DND-41 (cell line): ENCODE measurements around the gene CAPSL.

Source experiments
- ATAC-seq: fragments of 200-7000 bp; cut with Tn5 transposase; 3 replicates; pipeline ENCODE4 v1.9.1; 2021; ENCODE audit warnings: low read depth; ENCODE audit not compliant: insufficient read depth
- DNase-seq: peaks from one replicate; pipeline ENCODE4 v3.0.0-alpha.2; 2020
- H2AFZ ChIP-seq: 2 replicates; pipeline ENCODE4 v1.6.0; 2012; ENCODE audit warnings: low read depth, low read length
- H3K27ac ChIP-seq: 2 replicates; pipeline ENCODE4 v1.5.1; 2012; ENCODE audit warnings: low read length, inconsistent platforms
- H3K27me3 ChIP-seq: fragments of 200-600 bp; sonication (generic); 2 replicates; pipeline ENCODE4 v1.6.0; 2012; ENCODE audit warnings: low read length, mild to moderate bottlenecking, inconsistent platforms; ENCODE audit not compliant: insufficient read depth, poor library complexity
- H3K36me3 ChIP-seq: 2 replicates; pipeline ENCODE4 v1.5.1; 2012; ENCODE audit warnings: low read length, inconsistent platforms; ENCODE audit not compliant: insufficient read depth
- H3K4me1 ChIP-seq: 2 replicates; pipeline ENCODE4 v1.5.1; 2012; ENCODE audit warnings: mild to moderate bottlenecking, low read length; ENCODE audit not compliant: insufficient read depth
- H3K4me2 ChIP-seq: 2 replicates; pipeline ENCODE4 v1.6.0; 2012; ENCODE audit warnings: mild to moderate bottlenecking, moderate library complexity, low read length, inconsistent platforms; ENCODE audit not compliant: insufficient read depth
- H3K4me3 ChIP-seq, 2 experiments: fragments of 200-600 bp in 1 of 2; shearing (Covaris generic) in 1 of 2; 2 replicates each; pipeline ENCODE4 v1.5.1; 2012 to 2016; ENCODE audit warnings: inconsistent platforms in 2 of 2, low read length in 2 of 2, mild to moderate bottlenecking in 2 of 2, low read depth in 1 of 2, moderate library complexity in 1 of 2
- H3K79me2 ChIP-seq: 2 replicates; pipeline ENCODE4 v1.6.0; 2012; ENCODE audit warnings: low read length, inconsistent platforms; ENCODE audit not compliant: insufficient read depth
- H3K9ac ChIP-seq: 2 replicates; pipeline ENCODE4 v1.6.0; 2012; ENCODE audit warnings: low read depth, mild to moderate bottlenecking, inconsistent platforms, low read length, moderate library complexity
- H3K9me3 ChIP-seq: 2 replicates; pipeline ENCODE4 v1.5.1; 2012; ENCODE audit warnings: low read length, moderate library complexity, mild to moderate bottlenecking, inconsistent platforms; ENCODE audit not compliant: insufficient read depth, severe bottlenecking
- H4K20me1 ChIP-seq: 2 replicates; pipeline ENCODE4 v1.6.0; 2012; ENCODE audit warnings: low read length; ENCODE audit not compliant: insufficient read depth
- EZH2 ChIP-seq: IDR thresholded peaks from 3 replicates; pipeline ENCODE4 v1.6.1; 2012; ENCODE audit warnings: borderline replicate concordance, low read depth, mild to moderate bottlenecking, moderate library complexity, low read length, inconsistent platforms; ENCODE audit not compliant: severe bottlenecking
- TF ChIP-seq, protein P1 (sequence below): IDR thresholded peaks from 2 replicates; pipeline ENCODE4 v1.5.1; 2012; ENCODE audit warnings: borderline replicate concordance, low read length, moderate library complexity, mild to moderate bottlenecking; ENCODE audit not compliant: poor library complexity, severe bottlenecking; ENCODE audit errors: extremely low read depth

Gene CAPSL

DNA sequence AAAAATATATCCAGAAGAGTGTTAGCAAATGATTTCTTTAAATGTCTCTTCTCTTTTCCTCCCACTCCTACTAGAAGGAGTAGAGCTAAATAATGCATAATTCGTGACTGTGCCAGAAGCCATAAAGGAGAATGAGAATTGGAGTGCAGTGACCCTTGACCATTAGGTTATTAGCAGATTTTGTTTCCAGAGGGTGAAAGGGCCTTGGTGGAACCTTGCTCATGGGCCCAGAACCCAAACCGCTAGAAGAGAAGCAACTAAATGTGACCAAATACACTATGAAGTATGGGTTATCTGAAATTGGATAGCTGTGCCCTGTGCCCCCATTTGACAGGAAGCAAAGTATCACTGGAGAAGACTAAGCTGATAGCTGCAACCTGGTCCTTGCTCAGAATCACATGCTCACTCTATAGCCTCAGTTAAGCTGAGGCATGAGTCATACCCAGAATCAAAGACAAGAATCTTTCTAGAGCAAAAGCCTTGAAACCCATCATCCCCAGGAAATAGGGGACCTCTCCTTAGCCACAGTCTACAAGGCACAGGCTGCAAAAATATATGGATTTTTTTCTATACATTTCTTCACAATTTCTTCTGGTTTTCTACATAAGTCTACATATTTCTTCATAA, 36.3 kb downstream of the CAPSL start:
- no peak overlapping the region for H2AFZ ChIP-seq
- peaks cover 6% of the 10 kb centered on the region for H3K9me3 ChIP-seq
- H3K79me2 ChIP-seq: peaks cover 27% of the 10 kb centered on the region
- no peaks in the 10 kb centered on the region for H4K20me1 ChIP-seq
- ATAC-seq (peak; percentile 78), DNase-seq (peak; percentile 81)
- peaks cover 99% of the 10 kb centered on the region for H3K4me1 ChIP-seq
- peak overlapping the region; percentile 47 for H3K4me2 ChIP-seq
- peak overlapping the region in 1 of 2 experiments; percentile 30; a peak in 2 of 4 replicates for H3K4me3 ChIP-seq
- H3K9ac ChIP-seq: peak overlapping the region; percentile 78
- TF ChIP-seq EZH2: no peak
- TF ChIP-seq, protein P1, sequence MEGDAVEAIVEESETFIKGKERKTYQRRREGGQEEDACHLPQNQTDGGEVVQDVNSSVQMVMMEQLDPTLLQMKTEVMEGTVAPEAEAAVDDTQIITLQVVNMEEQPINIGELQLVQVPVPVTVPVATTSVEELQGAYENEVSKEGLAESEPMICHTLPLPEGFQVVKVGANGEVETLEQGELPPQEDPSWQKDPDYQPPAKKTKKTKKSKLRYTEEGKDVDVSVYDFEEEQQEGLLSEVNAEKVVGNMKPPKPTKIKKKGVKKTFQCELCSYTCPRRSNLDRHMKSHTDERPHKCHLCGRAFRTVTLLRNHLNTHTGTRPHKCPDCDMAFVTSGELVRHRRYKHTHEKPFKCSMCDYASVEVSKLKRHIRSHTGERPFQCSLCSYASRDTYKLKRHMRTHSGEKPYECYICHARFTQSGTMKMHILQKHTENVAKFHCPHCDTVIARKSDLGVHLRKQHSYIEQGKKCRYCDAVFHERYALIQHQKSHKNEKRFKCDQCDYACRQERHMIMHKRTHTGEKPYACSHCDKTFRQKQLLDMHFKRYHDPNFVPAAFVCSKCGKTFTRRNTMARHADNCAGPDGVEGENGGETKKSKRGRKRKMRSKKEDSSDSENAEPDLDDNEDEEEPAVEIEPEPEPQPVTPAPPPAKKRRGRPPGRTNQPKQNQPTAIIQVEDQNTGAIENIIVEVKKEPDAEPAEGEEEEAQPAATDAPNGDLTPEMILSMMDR: no peak
- H3K27ac ChIP-seq: peak overlapping the region; percentile 95
- H3K27me3 ChIP-seq: no peaks in the 10 kb centered on the region
- peaks cover 7% of the 10 kb centered on the region; the same call in 1 of the 2 replicates for H3K36me3 ChIP-seq

- peak overlapping the region in 1 of 2 experiments; percentile 32; a peak in 1 of 4 replicates for H3K4me3 ChIP-seq
- no peaks in the 10 kb centered on the region for H3K27me3 ChIP-seq
- peak; percentile 62 for ATAC-seq
- H3K79me2 ChIP-seq: peaks cover 24% of the 10 kb centered on the region
- H3K4me1 ChIP-seq: peaks cover 97% of the 10 kb centered on the region
- no peaks in the 10 kb centered on the region for H4K20me1 ChIP-seq
- no peak overlapping the region for H2AFZ ChIP-seq
- TF ChIP-seq, protein P1: no peak
- no peak for TF ChIP-seq EZH2
- peak overlapping the region; percentile 78 for H3K9ac ChIP-seq
- H3K27ac ChIP-seq: peak overlapping the region; percentile 95
- peak; percentile 83 for DNase-seq
- H3K9me3 ChIP-seq: peaks cover 6% of the 10 kb centered on the region
- peaks cover 7% of the 10 kb centered on the region; the same call in 1 of the 2 replicates for H3K36me3 ChIP-seq
- H3K4me2 ChIP-seq: peak overlapping the region; percentile 47
Observed at GRCh38 chr5:35900972-35901695, 37.3 kb downstream of the CAPSL start.

- Histone ChIP-seq H3K27me3 (no peaks in the 10 kb centered on the region), H3K36me3 (peaks cover 6% of the 10 kb centered on the region; the same call in 1 of the 2 replicates), H3K4me2 (peak overlapping the region; percentile 47), H3K9ac (peak overlapping the region; percentile 78), H3K4me1 (peaks cover 96% of the 10 kb centered on the region), H3K79me2 (peaks cover 16% of the 10 kb centered on the region), H3K9me3 (peaks cover 6% of the 10 kb centered on the region), H3K27ac (peak overlapping the region; percentile 95), H3K4me3 (peak overlapping the region in 1 of 2 experiments; percentile 2; a peak in 1 of 4 replicates), H4K20me1 (no peaks in the 10 kb centered on the region), H2AFZ (no peak overlapping the region)
- peak; percentile 69 for ATAC-seq
- peak; percentile 86 for DNase-seq
- no peak for TF ChIP-seq EZH2
- TF ChIP-seq, protein P1: no peak
Observed at GRCh38 chr5:35899800-35900199, 38.6 kb downstream of the CAPSL start.
